ENCODE data around the gene NRG4.
"Not testable (repeated sequence)": the region's sequence is repeated elsewhere in the genome, so short reads cannot be mapped to it uniquely, and the experiment has no call there.

The NRG4 gene

GRCh38 chr15:75925440-75925839, 86.8 kb downstream of the NRG4 start:
- DNase-seq, result no peak

DNA sequence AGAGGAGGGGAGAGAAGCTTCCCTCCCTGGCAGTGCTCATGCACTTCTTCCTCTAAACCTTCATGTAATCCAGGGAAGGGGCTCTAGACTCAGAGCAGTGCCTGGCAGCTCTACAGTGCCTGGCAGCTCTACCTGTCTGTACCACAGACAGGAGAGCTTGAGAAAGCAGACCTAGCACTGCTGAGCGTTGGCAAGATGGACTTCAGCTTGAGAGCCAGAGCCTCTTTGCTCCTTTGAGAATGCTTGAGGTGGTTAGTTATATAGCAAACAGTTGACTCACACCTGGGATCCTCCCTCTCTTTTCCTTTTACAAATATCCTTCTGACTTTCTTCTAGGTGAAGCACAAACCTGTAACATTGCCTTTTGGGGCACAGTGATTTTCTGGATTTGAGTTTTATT, 87.6 kb downstream of the NRG4 start:
- no peak for DNase-seq

- no peak for DNase-seq
Measured at GRCh38 chr15:75923756-75924155, 88.5 kb downstream of the NRG4 start.

- peak; percentile 58 for DNase-seq
Measured at GRCh38 chr15:75921732-75922703, 90.2 kb downstream of the NRG4 start.

GRCh38 chr15:75920079-75920478, 92.1 kb downstream of the NRG4 start:
- peak; percentile 21 for DNase-seq

- no peak for DNase-seq
Measured at GRCh38 chr15:75918135-75918534, 94.1 kb downstream of the NRG4 start.

DNA sequence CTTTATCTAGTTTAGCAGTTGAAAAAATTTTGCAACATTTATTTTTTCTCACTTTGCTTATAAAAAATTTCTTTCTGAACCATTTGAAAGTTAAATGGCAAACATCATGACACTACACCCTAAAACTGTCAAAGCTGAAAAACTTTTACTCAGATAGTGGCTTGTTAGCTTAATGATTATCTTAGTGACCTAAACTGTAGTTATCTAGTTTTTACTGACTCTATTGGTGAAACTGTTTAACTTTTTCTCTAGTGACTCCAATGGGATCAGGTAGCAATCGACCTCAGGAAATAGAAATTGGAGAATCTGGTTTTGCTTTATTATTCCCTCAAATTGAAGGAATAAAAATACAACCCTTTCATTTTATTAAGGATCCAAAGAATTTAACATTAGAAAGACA, 95.2 kb downstream of the NRG4 start:
- DNase-seq, result no peak

DNA sequence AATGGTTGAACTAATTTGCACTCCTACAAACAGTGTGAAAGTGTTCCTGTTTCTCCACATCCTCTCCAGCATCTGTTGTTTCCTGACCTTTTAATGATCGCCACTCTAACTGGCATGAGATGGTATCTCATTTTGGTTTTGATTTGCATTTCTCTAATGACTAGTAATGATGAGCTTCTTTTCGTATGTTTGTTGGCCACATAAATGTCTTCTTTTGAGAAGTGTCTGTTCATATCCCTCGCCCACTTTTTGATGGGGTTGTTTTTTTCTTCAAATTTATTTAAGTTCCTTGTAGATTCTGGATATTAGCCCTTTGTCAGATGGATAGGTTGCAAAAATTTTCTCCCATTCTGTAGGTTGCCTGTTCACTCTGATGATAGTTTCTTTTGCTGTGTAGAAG, 101.9 kb downstream of the NRG4 start:
- DNase-seq, result not testable (repeated sequence)

GRCh38 chr15:75905231-75905630, 107.0 kb downstream of the NRG4 start:
- DNase-seq, result no peak

DNA sequence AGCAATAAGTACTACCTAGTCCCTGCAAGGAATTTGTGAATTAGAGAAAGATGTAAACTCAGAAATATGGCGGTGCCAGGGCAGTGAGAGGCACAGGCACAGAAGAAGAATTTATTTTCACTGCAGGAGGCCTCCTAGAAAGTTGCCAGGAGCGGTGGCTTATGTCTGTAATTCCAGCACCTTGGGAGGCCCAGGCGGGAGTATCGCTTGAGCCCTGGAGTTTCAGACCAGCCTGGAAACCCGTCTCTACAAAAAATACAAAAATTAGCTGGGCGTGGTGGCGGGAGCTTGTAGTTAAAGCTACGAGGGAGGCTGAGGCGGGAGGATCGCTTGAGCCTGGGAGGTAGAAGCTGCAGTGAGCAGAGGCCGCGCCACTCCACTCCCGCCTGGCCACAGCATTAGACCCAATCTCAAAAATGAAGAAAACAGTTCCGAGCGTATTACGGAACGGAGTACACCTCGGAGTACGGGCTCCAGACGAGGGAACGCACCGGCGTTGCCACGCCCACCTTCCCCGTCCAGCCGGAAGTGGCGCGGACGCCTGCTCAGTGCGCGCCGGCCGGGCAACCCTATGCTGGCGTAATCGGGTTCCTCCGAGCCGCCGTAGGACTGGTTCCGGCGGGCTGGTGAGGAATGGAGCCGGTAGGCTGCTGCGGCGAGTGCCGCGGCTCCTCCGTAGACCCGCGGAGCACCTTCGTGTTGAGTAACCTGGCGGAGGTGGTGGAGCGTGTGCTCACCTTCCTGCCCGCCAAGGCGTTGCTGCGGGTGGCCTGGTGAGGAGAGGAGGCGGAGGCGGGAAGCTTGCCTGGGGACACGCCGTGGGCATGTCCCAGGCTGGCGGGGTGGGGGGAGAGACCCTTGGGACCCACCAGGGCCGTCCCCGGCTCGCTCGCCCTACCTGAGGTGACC, 108.6 kb downstream of the NRG4 start, which contains the start of gene FBXO22:
FBXO22 (plus strand) TSS at position 548 of the 909 bp plus-strand sequence; CDS start at position 634, 86 bp downstream.
- peak; percentile 90 for DNase-seq

DNA sequence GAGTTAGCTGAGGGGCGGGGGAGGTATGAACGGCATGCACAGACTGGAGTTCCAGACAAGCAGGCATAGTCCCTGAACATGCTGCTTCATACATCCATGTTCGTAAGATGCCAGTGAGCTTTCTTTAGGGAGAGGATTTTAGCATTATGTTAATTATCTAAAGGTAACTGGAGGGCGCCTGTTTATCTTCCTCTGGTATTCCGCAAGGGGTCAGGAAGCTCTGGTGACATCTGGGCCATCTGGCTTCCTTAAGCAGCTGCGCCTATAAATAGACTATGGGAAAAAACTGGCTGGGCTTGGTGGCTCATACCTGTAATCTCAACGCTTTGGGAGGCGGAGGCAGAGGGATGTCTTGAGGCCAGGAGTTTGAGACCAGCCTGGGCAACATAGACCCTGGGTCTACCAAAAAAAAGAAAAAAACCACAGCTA, 110.1 kb downstream of the NRG4 start:
- no peak for DNase-seq

GRCh38 chr15:75900577-75900976, 111.6 kb downstream of the NRG4 start:
- no peak for DNase-seq

DNA sequence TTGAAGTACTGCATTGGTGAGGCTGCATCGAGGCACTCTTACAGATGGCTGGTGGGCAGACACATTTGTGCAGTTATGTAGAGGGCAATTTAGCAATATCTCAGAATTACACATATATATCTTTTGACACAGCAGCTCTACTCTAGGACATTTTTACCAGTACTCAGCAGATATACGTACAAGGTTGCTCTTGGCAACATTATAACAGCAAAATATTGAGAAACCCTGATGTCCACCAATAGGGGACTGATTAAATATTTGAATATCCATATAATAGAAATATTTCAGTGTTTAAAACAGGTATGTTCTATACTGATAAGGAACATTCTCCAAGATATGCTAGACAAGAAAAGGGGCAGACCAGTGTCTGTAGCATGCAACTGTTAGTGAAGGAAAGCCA, 116.5 kb downstream of the NRG4 start:
- DNase-seq, result no peak

- DNase-seq, result peak; percentile 85
Measured at GRCh38 chr15:75891895-75892294, 120.3 kb downstream of the NRG4 start.
